HepG2 (cell line): ENCODE results near the gene TOM1L1. TPM values are rescaled to one million over a fixed set of nuclear protein-coding genes. Genes with fewer than 3 reads are reported as not detected.
A peak's percentile ranks its signal among the peaks of the same experiment; 100 is the strongest.

ENCODE experiments used
- ATM ChIP-seq: fragments of 450-650 bp; IDR thresholded peaks from 2 replicates; pipeline ENCODE4 v1.7.1; 2017; ENCODE audit warnings: mild to moderate bottlenecking, borderline replicate concordance
- CREB1 ChIP-seq, 2 experiments: fragments of 450-650 bp in 1 of 2; IDR thresholded peaks; 2 replicates each; pipeline ENCODE4 v1.6.1; 2016 to 2017; ENCODE audit warnings: control low read depth in 1 of 2, mild to moderate bottlenecking in 1 of 2, missing compliant biosample characterization in 1 of 2, missing genetic modification characterization in 1 of 2
- FOXJ3 ChIP-seq: sonication (generic); formaldehyde crosslinking; IDR thresholded peaks from 2 replicates; pipeline ENCODE4 v1.4.0; 2020; ENCODE audit warnings: missing genetic modification reagents, mild to moderate bottlenecking, borderline replicate concordance
- HNF4A ChIP-seq: sonication (generic); formaldehyde crosslinking; IDR thresholded peaks from 2 replicates; pipeline ENCODE4 v1.4.0; 2020; ENCODE audit warnings: missing genetic modification reagents
- JDP2 ChIP-seq: sonication (generic); formaldehyde crosslinking; IDR thresholded peaks from 2 replicates; pipeline ENCODE4 v1.8.1; 2022; ENCODE audit warnings: missing genetic modification reagents, borderline replicate concordance
- MATR3 ChIP-seq: sonication (generic); formaldehyde crosslinking; IDR thresholded peaks from 2 replicates; pipeline ENCODE4 v1.4.0; 2020; ENCODE audit warnings: missing genetic modification reagents
- NCOA2 ChIP-seq: sonication (generic); formaldehyde crosslinking; IDR thresholded peaks from 2 replicates; pipeline ENCODE4 v1.8.0; 2022; ENCODE audit warnings: inconsistent platforms
- POLR2A ChIP-seq, 2 experiments: IDR thresholded peaks; 2 replicates each; pipeline ENCODE4 v1.6.1; 2011; ENCODE audit warnings: low read depth in 2 of 2, low read length in 2 of 2, mild to moderate bottlenecking in 1 of 2, moderate library complexity in 1 of 2; ENCODE audit not compliant: insufficient read depth in 1 of 2
- RORA ChIP-seq: sonication (generic); formaldehyde crosslinking; IDR thresholded peaks from 2 replicates; pipeline ENCODE4 v1.5.0; 2020; ENCODE audit warnings: mild to moderate bottlenecking, missing genetic modification reagents, moderate library complexity
- SOX6 ChIP-seq, 2 experiments: fragments of 450-650 bp in 1 of 2; sonication (generic) in 1 of 2; formaldehyde crosslinking in 1 of 2; IDR thresholded peaks; 2 replicates each; pipeline versions ENCODE4 v1.4.0 to v1.6.1; 2017 to 2020; ENCODE audit warnings: antibody characterized with exemption in 1 of 2, mild to moderate bottlenecking in 1 of 2, missing genetic modification reagents in 1 of 2
- SP140L ChIP-seq: sonication (generic); formaldehyde crosslinking; IDR thresholded peaks from 2 replicates; pipeline ENCODE4 v1.4.0; 2020; ENCODE audit warnings: missing genetic modification reagents, borderline replicate concordance
- SP5 ChIP-seq: IDR thresholded peaks from 2 replicates; pipeline ENCODE4 v1.6.1; 2016; ENCODE audit warnings: low read depth, borderline replicate concordance
- TOPORS ChIP-seq: sonication (generic); formaldehyde crosslinking; IDR thresholded peaks from 2 replicates; pipeline ENCODE4 v1.8.0; 2023; ENCODE audit warnings: mild to moderate bottlenecking, missing genetic modification reagents
- U2AF2 ChIP-seq: fragments of 200-400 bp; formaldehyde crosslinking; IDR thresholded peaks from 2 replicates; pipeline ENCODE4 v1.6.1; 2017; ENCODE audit warnings: low read depth, mild to moderate bottlenecking, low read length
- ZNF235 ChIP-seq: sonication (generic); formaldehyde crosslinking; IDR thresholded peaks from 2 replicates; pipeline ENCODE4 v1.8.1; 2023; ENCODE audit warnings: mild to moderate bottlenecking, missing genetic modification reagents, borderline replicate concordance
- ZNF3 ChIP-seq: IDR thresholded peaks from 2 replicates; pipeline ENCODE4 v1.7.0; 2017; ENCODE audit warnings: inconsistent platforms
- ZNF350 ChIP-seq: sonication (generic); formaldehyde crosslinking; IDR thresholded peaks from 2 replicates; pipeline ENCODE4 v1.4.0; 2020; ENCODE audit warnings: mild to moderate bottlenecking, low read depth, missing genetic modification reagents, borderline replicate concordance
- ZNF777 ChIP-seq: sonication (generic); formaldehyde crosslinking; IDR thresholded peaks from 2 replicates; pipeline ENCODE4 v1.4.0; 2020; ENCODE audit warnings: missing genetic modification reagents
- ZNF780A ChIP-seq: sonication (generic); formaldehyde crosslinking; IDR thresholded peaks from 2 replicates; pipeline ENCODE4 v1.8.0; 2022; ENCODE audit warnings: mild to moderate bottlenecking, missing genetic modification reagents, moderate library complexity
- polyA plus RNA-seq, 8 experiments: library from polyadenylated mRNA; depleted of rRNA in 3 of 8; stranded (reverse) in 7 of 8; unstranded in 1 of 8; fragments of >200 nt; fragmentation: Illumina TruSeq in 4 of 8; extraction: Trizol in 4 of 8; gene quantifications; 2 replicates each; pipeline versions ENCODE4 v1.2.1 to v1.2.3, GENCODE V29; 2011 to 2016; ENCODE audit warnings: low read depth in 4 of 8, missing spikeins in 1 of 8, mixed read lengths in 1 of 8; ENCODE audit not compliant: insufficient read depth in 1 of 8
- total RNA-seq, 5 experiments: library from RNA; depleted of rRNA; stranded (reverse); fragments of >200 nt; fragmentation: Illumina TruSeq; extraction: Trizol; gene quantifications; 2 replicates each; pipeline ENCODE4 v1.2.3, GENCODE V29; 2016; ENCODE audit warnings: low read depth in 1 of 5
- TF ChIP-seq, protein P1 (sequence below): sonication (generic); formaldehyde crosslinking; IDR thresholded peaks from 2 replicates; pipeline ENCODE4 v1.5.0; 2020; ENCODE audit warnings: missing genetic modification reagents
- TF ChIP-seq, protein P2 (sequence below): sonication (generic); formaldehyde crosslinking; IDR thresholded peaks from 2 replicates; pipeline ENCODE4 v1.4.0; 2020; ENCODE audit warnings: missing genetic modification reagents
- TF ChIP-seq, protein P3 (sequence below): sonication (generic); formaldehyde crosslinking; IDR thresholded peaks from 2 replicates; pipeline ENCODE4 v1.4.0; 2020; ENCODE audit warnings: mild to moderate bottlenecking, missing genetic modification reagents, borderline replicate concordance
- TF ChIP-seq, protein P4 (sequence below): conservative IDR thresholded peaks from 2 replicates; pipeline ENCODE4 v1.6.1; 2018; ENCODE audit warnings: missing genetic modification reagents
- TF ChIP-seq, protein P5 (sequence below): sonication (generic); formaldehyde crosslinking; IDR thresholded peaks from 2 replicates; pipeline ENCODE4 v1.4.0; 2020; ENCODE audit warnings: mild to moderate bottlenecking, missing genetic modification reagents

The TOM1L1 gene
- total and polyA plus RNA-seq, 2 of the 13 experiments (the other 11 are each of a cell fraction or from before 2014, with no cell fraction given), result 45.3 to 51.3 TPM

DNA sequence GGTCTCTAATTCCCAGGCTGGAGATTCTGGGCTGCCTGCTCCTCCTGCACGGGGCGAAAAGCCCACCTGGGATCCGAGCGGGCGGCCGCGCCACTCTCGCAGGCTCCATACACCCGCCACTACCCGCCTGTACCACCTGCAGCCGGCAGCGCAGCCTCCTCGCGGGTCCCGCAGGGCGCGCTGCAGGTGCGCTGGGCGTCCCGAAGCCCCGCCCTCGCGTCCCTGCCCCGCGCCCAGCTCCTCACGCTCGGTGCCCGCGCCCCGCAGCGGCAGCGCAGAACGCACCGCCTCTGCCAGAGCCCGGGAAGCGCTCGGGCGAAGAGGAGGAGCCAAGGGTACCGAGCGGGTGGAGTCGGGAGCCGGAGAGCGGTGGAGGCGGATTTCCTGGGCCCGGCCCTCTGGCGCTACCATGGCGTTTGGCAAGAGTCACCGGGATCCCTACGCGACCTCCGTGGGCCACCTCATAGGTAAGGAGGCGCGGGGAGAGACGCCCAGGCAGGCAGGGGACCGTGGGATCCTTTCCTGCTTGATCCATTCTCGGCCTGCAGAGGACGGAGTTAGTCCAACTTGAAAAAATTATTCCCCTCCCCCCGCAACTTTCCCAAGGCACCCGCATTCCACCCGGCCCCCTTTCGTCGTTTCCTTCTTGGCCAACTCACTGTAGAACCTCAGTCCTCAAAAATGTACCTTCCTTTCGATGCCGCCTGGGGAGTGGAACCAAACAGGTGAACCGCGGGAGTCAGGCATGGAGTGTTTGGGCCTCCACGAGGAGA lies at the start of gene TOM1L1 (continued):
- TF ChIP-seq SP140L (CRISPR knock-in tag) (no peak), U2AF2 (no peak), TOPORS (CRISPR knock-in tag) (0 out of 2 replicates have a peak, but pooled peaks have one; percentile 1), SP5 (CRISPR knock-in tag) (peak; percentile 43), HNF4A (no peak), ZNF780A (peak; percentile 80; the same call in 1 of the 2 replicates), NCOA2 (CRISPR knock-in tag) (no peak), ZNF3 (CRISPR knock-in tag) (no peak), JDP2 (no peak; the same call in 1 of the 2 replicates), RORA (no peak), SOX6 (IDR thresholded peaks at IDR 0.05) (no peak), SOX6 (CRISPR knock-in tag; IDR thresholded peaks at IDR 0.05) (no peak), ZNF777 (0 out of 2 replicates have a peak, but pooled peaks have one; percentile 39), ATM (no peak), POLR2A (IDR thresholded peaks at IDR 0.05; ENCODE audit: insufficient read depth in 1 of 2, low read depth in 2 of 2, low read length in 2 of 2) (peak; percentile 65 to 69), MATR3 (CRISPR knock-in tag) (no peak), CREB1 (IDR thresholded peaks at IDR 0.05) (no peak), CREB1 (CRISPR knock-in tag; IDR thresholded peaks at IDR 0.05) (no peak), FOXJ3 (CRISPR knock-in tag) (no peak), ZNF235 (CRISPR knock-in tag) (no peak), ZNF350 (CRISPR knock-in tag) (no peak)
- TF ChIP-seq, protein P1, sequence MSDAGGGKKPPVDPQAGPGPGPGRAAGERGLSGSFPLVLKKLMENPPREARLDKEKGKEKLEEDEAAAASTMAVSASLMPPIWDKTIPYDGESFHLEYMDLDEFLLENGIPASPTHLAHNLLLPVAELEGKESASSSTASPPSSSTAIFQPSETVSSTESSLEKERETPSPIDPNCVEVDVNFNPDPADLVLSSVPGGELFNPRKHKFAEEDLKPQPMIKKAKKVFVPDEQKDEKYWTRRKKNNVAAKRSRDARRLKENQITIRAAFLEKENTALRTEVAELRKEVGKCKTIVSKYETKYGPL (CRISPR knock-in tag), result no peak
- TF ChIP-seq, protein P2, sequence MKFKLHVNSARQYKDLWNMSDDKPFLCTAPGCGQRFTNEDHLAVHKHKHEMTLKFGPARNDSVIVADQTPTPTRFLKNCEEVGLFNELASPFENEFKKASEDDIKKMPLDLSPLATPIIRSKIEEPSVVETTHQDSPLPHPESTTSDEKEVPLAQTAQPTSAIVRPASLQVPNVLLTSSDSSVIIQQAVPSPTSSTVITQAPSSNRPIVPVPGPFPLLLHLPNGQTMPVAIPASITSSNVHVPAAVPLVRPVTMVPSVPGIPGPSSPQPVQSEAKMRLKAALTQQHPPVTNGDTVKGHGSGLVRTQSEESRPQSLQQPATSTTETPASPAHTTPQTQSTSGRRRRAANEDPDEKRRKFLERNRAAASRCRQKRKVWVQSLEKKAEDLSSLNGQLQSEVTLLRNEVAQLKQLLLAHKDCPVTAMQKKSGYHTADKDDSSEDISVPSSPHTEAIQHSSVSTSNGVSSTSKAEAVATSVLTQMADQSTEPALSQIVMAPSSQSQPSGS (CRISPR knock-in tag), result peak; percentile 51; the same call in 1 of the 2 replicates
- TF ChIP-seq, protein P3, sequence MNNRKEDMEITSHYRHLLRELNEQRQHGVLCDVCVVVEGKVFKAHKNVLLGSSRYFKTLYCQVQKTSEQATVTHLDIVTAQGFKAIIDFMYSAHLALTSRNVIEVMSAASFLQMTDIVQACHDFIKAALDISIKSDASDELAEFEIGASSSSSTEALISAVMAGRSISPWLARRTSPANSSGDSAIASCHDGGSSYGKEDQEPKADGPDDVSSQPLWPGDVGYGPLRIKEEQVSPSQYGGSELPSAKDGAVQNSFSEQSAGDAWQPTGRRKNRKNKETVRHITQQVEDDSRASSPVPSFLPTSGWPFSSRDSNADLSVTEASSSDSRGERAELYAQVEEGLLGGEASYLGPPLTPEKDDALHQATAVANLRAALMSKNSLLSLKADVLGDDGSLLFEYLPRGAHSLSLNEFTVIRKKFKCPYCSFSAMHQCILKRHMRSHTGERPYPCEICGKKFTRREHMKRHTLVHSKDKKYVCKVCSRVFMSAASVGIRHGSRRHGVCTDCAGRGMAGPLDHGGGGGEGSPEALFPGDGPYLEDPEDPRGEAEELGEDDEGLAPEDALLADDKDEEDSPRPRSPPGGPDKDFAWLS (CRISPR knock-in tag), result no peak
- TF ChIP-seq, protein P4, sequence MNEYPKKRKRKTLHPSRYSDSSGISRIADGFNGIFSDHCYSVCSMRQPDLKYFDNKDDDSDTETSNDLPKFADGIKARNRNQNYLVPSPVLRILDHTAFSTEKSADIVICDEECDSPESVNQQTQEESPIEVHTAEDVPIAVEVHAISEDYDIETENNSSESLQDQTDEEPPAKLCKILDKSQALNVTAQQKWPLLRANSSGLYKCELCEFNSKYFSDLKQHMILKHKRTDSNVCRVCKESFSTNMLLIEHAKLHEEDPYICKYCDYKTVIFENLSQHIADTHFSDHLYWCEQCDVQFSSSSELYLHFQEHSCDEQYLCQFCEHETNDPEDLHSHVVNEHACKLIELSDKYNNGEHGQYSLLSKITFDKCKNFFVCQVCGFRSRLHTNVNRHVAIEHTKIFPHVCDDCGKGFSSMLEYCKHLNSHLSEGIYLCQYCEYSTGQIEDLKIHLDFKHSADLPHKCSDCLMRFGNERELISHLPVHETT, result 0 out of 2 replicates have a peak, but pooled peaks have one; percentile 48
- TF ChIP-seq, protein P5, sequence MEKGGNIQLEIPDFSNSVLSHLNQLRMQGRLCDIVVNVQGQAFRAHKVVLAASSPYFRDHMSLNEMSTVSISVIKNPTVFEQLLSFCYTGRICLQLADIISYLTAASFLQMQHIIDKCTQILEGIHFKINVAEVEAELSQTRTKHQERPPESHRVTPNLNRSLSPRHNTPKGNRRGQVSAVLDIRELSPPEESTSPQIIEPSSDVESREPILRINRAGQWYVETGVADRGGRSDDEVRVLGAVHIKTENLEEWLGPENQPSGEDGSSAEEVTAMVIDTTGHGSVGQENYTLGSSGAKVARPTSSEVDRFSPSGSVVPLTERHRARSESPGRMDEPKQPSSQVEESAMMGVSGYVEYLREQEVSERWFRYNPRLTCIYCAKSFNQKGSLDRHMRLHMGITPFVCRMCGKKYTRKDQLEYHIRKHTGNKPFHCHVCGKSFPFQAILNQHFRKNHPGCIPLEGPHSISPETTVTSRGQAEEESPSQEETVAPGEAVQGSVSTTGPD (CRISPR knock-in tag), result no peak; the same call in 1 of the 2 replicates
